ENCODE results near the gene MYL5. TPM values are rescaled to one million over a fixed set of nuclear protein-coding genes. Genes with fewer than 3 reads are reported as not detected.

Gene MYL5
- total and polyA plus RNA-seq, 10 of the 15 experiments (the other 5 are each of a cell fraction or from before 2014, with no cell fraction given), result 1.2 to 13.8 (median 7.1) TPM

DNA sequence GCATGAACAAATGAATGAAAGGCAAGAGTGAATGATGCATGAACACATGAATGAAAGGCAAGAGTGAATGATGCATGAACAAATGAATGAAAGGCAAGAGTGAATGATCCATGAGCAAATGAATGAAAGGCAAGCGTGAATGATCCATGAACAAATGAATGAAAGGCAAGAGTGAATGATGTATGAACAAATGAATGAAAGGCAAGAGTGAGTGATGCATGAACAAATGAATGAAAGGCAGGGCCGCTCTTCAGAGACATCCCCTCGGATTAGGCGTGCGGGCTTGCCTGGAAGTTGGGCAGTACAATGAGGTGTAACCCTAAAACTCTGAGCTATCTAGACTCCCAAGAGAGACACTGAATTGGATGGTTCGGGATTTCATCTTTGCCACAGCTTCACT is 35.0 kb downstream of the MYL5 start:
- ChIA-PET POLR2A (no interaction called here), RAD21 (ENCODE audit: unreplicated experiment) (no interaction called here), SMC1A (ENCODE audit: uncharacterized antibody, unreplicated experiment) (no interaction called here), CTCF (interaction anchor here (0.7 to 1.1 kb wide), 4 partner anchors 12 to 106 kb away, joined by 3 to 4 read pairs (median 3); no protein-coding TSS in a partner anchor)
- H3K4me1 ChIP-seq (ENCODE audit: control insufficient read depth, insufficient read depth, low read length), result no peaks in the 10 kb centered on the region; the same call in 1 of the 2 replicates
- no peaks in the 10 kb centered on the region for H3K27me3 ChIP-seq (replicated peaks in 1 of 2; ENCODE audit: control insufficient read depth in 2 of 2, insufficient read depth in 2 of 2, low read length in 1 of 2)
- ATAC-seq, result no peak
- TF ChIP-seq ZNF24 (IDR thresholded peaks at IDR 0.05) (peak; percentile 97), ASH2L (IDR thresholded peaks at IDR 0.05; ENCODE audit: borderline replicate concordance, low read depth) (no peak)
- in situ Hi-C loops (cut with MboI), result no loop called here
- H3K9me3 ChIP-seq (replicated peaks; ENCODE audit: control insufficient read depth, insufficient read depth, low read length), result no peaks in the 10 kb centered on the region
- no peak overlapping the region for H3K9ac ChIP-seq (ENCODE audit: control insufficient read depth, insufficient read depth, low read length)
- H3K4me2 ChIP-seq (ENCODE audit: control insufficient read depth, insufficient read depth), result no peak overlapping the region
- TSS peak; percentile 64 for BruUV-seq (replicated peaks)
- H3K36me3 ChIP-seq (ENCODE audit: control insufficient read depth in 2 of 2, insufficient read depth in 2 of 2, low read length in 1 of 2), result peaks cover 2 to 3% of the 10 kb centered on the region in 2 experiments; a peak in 3 of 4 replicates
- peaks cover 45% of the 10 kb centered on the region for H3K79me2 ChIP-seq (ENCODE audit: control insufficient read depth, insufficient read depth, low read length)
- intact Hi-C loops (cut with micrococcal nuclease; ENCODE audit: unreplicated experiment), result no loop called here
- H4K20me1 ChIP-seq (ENCODE audit: control insufficient read depth, insufficient read depth), result no peaks in the 10 kb centered on the region
- FAIRE-seq, result no peak
- H2AFZ ChIP-seq (ENCODE audit: control insufficient read depth, low read depth, low read length), result no peak overlapping the region
- DNase-seq (ENCODE audit: low read depth, low spot score), result no peak
- no peak overlapping the region for H3K27ac ChIP-seq (ENCODE audit: control insufficient read depth, insufficient read depth)
- no peak overlapping the region for H3K4me3 ChIP-seq
- 100% methylated on average over 6 of the region's 6 CpGs for WGBS (ENCODE audit: insufficient coverage, insufficient replicate concordance, low lambda C conversion rate, missing lambda C conversion rate)

DNA sequence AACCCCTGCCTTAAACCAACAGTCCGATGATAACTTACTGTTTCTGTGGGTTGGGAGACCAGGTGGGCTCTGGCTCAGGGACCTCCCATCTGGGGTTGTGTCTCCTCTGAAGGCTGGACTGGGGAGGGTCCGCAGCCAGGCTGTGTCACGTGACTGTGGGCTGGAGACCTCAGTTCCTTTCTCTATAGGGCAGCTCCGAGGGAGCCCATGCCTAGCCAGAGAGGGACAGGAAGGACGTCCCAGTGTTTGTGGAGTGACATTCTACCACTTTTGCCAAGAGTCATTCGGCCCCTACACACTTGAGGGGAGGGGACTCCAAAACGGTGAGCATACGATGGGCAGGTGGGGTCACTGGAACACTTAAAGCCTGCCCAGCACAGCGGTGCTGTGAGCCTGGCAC is 35.8 kb downstream of the MYL5 start:
- Histone ChIP-seq H3K4me1 (ENCODE audit: control insufficient read depth, insufficient read depth, low read length) (no peaks in the 10 kb centered on the region; the same call in 1 of the 2 replicates), H3K36me3 (ENCODE audit: control insufficient read depth in 2 of 2, insufficient read depth in 2 of 2, low read length in 1 of 2) (peaks cover 2 to 3% of the 10 kb centered on the region in 2 experiments; a peak in 3 of 4 replicates), H3K4me3 (no peak overlapping the region), H3K4me2 (ENCODE audit: control insufficient read depth, insufficient read depth) (no peak overlapping the region), H3K9ac (ENCODE audit: control insufficient read depth, insufficient read depth, low read length) (no peak overlapping the region), H4K20me1 (ENCODE audit: control insufficient read depth, insufficient read depth) (no peaks in the 10 kb centered on the region), H3K9me3 (replicated peaks; ENCODE audit: control insufficient read depth, insufficient read depth, low read length) (no peaks in the 10 kb centered on the region), H3K27ac (ENCODE audit: control insufficient read depth, insufficient read depth) (no peak overlapping the region), H3K27me3 (replicated peaks in 1 of 2; ENCODE audit: control insufficient read depth in 2 of 2, insufficient read depth in 2 of 2, low read length in 1 of 2) (no peaks in the 10 kb centered on the region), H2AFZ (ENCODE audit: control insufficient read depth, low read depth, low read length) (no peak overlapping the region), H3K79me2 (ENCODE audit: control insufficient read depth, insufficient read depth, low read length) (peaks cover 51% of the 10 kb centered on the region)
- FAIRE-seq (no peak), DNase-seq (ENCODE audit: low read depth, low spot score) (no peak), ATAC-seq (no peak)
- ChIA-PET SMC1A (ENCODE audit: uncharacterized antibody, unreplicated experiment) (no interaction called here), POLR2A (interaction anchor here (0.5 kb wide), 1 partner anchor 19 kb away, joined by 4 read pairs; no protein-coding TSS in a partner anchor), CTCF (interaction anchor here (0.7 to 1.1 kb wide), 4 partner anchors 13 to 107 kb away, joined by 3 to 4 read pairs (median 3); no protein-coding TSS in a partner anchor), RAD21 (ENCODE audit: unreplicated experiment) (no interaction called here)
- intact Hi-C loops (cut with micrococcal nuclease; ENCODE audit: unreplicated experiment) (no loop called here), in situ Hi-C loops (cut with MboI) (no loop called here)
- 93% methylated on average over 9 of the region's 9 CpGs for WGBS (ENCODE audit: insufficient coverage, insufficient replicate concordance, low lambda C conversion rate, missing lambda C conversion rate)
- BruUV-seq (replicated peaks), result no TSS peak
- TF ChIP-seq PML (IDR thresholded peaks at IDR 0.05; ENCODE audit: low read length) (no peak), TCF3 (IDR thresholded peaks at IDR 0.05; ENCODE audit: borderline replicate concordance, insufficient read depth, low read depth, low read length) (no peak), LARP7 (IDR thresholded peaks at IDR 0.05) (no peak)
- TF ChIP-seq, protein P1, sequence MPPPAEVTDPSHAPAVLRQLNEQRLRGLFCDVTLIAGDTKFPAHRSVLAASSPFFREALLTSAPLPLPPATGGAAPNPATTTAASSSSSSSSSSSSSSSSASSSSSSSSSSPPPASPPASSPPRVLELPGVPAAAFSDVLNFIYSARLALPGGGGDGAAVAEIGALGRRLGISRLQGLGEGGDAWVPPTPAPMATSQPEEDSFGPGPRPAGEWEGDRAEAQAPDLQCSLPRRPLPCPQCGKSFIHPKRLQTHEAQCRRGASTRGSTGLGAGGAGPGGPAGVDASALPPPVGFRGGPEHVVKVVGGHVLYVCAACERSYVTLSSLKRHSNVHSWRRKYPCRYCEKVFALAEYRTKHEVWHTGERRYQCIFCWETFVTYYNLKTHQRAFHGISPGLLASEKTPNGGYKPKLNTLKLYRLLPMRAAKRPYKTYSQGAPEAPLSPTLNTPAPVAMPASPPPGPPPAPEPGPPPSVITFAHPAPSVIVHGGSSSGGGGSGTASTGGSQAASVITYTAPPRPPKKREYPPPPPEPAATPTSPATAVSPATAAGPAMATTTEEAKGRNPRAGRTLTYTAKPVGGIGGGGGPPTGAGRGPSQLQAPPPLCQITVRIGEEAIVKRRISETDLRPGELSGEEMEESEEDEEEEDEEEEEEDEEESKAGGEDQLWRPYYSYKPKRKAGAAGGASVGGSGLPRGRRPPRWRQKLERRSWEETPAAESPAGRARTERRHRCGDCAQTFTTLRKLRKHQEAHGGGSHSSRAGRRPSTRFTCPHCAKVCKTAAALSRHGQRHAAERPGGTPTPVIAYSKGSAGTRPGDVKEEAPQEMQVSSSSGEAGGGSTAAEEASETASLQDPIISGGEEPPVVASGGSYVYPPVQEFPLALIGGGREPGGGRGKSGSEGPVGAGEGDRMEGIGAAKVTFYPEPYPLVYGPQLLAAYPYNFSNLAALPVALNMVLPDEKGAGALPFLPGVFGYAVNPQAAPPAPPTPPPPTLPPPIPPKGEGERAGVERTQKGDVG (CRISPR knock-in tag; IDR thresholded peaks at IDR 0.05), result no peak
- TF ChIP-seq, protein P2, sequence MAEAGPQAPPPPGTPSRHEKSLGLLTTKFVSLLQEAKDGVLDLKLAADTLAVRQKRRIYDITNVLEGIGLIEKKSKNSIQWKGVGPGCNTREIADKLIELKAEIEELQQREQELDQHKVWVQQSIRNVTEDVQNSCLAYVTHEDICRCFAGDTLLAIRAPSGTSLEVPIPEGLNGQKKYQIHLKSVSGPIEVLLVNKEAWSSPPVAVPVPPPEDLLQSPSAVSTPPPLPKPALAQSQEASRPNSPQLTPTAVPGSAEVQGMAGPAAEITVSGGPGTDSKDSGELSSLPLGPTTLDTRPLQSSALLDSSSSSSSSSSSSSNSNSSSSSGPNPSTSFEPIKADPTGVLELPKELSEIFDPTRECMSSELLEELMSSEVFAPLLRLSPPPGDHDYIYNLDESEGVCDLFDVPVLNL (IDR thresholded peaks at IDR 0.05; ENCODE audit: low read depth, low read length), result no peak

Data from GM12878 (cell line).